ENCODE data around the gene PTPRG.

The PTPRG gene

DNA sequence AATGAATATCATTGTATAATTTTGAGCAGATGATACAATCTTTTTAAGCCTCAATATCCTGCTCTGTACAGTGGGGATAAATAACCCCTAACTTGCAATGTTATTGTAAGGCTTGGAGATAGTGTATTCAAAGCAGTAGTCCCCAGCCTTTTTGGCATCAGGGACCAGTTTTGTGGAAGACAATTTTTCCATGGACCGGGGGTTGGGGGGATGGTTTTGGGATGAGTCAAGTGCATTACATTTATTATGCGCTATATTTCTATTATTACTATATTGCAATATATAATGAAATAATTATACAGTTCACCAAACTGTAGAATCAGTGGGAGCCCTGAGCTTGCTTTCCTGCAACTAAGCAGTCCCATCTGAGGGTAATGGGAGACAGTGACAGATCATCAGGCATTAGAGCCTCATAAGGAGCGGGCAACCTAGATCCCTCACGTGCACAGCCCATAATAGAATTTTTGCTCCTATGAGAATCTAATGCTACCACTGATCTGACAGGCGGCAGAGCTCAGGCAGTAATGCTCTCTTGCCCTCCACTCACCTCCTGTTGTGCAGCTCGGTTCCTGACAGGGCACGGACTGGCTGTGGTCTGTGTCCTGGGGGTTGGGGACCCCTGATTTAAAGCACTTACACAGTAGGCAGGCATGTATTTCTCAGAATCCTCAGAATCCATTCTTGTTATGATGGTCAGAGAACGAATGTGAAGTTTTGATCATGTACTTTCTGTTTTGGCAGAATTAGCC lies 102.2 kb downstream of the PTPRG start:
- no peak for DNase-seq

DNA sequence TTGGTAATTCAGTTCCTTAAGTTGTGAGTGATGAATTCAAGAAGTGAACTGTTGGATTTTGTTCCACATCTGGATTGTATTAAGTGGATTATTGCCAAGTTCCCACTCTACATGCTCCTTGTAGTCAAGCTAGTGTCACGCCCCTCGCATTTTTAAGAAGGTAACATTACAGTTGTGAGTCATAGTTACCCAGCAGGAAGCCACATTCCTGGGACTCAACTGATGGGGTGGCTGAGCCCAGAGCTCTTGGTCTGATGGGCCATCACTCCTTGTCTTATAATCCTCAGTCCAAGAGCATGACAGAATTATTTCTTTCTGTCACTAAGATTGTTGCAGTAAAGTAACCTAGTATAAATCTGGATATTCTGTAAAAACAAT lies 102.7 kb downstream of the PTPRG start:
- DNase-seq = no peak

- no peak for DNase-seq
Measured at GRCh38 chr3:61665121-61665520, 103.8 kb downstream of the PTPRG start.

DNA sequence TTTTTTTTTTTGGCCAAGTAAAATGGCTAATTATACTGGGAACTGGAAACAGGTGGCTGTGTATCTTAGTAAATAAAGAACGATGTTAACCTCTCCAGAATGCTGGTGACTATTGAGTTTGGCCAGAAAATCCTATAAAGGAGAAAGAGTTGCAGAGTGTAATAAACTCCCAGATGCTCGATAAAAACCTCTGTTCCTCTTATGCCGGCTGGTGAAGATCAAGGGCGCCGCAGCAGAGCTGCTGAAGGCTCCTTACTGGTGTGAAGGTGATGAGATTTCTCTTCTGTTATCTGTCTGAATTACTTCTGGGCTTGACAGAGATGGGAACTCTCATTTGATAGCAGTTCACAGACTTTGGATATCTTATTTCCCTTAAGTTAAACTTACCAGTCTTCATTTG lies 104.6 kb downstream of the PTPRG start:
- DNase-seq = no peak

DNA sequence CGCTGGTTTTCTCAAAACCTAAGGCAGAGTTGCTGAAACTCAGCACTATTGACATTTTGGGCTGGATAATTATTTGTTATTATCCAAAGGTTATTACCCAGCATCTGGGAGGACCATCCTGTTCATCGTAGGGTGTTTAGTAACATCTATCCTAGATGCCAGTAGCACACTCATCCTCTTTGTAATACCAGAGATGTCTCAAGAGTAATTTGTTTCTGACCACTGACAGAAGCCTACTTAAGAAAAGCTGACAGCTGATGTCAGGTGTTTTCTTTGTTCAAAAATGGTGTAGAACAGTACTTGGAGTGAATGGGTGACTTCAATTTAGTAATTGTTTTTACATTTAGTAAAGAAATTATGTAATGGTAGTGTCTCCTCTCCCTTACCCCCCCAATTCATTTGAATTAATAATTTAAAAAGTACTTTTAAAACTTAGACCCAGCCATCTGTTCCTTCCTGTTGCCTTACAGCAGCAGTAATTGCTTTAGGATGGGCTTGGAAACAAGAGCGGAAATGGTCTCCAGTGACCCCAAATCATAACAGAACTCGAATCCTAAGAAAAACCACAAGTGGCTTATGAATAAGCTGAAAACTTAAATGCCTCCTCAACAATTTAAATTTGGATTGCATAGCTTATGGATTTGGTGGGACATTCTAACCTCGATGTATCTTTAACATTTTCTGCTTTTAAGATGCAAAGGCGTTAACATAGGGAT lies 105.4 kb downstream of the PTPRG start:
- no peak for DNase-seq

DNA sequence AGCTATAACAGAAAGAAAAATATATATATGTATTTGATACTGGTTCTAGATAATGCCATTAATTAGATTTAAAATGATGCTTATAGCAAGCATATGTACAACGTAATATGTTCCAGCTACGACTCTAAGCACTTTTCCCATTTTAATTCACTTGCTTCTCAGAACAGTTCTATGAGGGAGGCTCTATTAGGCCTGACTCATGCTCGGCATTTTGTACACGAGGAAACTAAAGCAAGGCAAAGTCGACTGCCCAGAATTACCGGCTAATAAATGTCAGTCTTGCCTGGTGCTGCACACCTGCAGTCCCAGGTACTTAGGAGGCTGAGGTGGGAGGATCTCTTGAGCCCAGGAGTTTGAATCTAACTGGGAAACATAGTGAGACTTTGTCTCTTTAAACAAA lies 106.0 kb downstream of the PTPRG start:
- no peak for DNase-seq

GRCh38 chr3:61667814-61668213 lies 106.4 kb downstream of the PTPRG start:
- DNase-seq = no peak

- no peak for DNase-seq
Measured at GRCh38 chr3:61668317-61668864, 107.0 kb downstream of the PTPRG start.

GRCh38 chr3:61669203-61669602 lies 107.8 kb downstream of the PTPRG start:
- DNase-seq = no peak

DNA sequence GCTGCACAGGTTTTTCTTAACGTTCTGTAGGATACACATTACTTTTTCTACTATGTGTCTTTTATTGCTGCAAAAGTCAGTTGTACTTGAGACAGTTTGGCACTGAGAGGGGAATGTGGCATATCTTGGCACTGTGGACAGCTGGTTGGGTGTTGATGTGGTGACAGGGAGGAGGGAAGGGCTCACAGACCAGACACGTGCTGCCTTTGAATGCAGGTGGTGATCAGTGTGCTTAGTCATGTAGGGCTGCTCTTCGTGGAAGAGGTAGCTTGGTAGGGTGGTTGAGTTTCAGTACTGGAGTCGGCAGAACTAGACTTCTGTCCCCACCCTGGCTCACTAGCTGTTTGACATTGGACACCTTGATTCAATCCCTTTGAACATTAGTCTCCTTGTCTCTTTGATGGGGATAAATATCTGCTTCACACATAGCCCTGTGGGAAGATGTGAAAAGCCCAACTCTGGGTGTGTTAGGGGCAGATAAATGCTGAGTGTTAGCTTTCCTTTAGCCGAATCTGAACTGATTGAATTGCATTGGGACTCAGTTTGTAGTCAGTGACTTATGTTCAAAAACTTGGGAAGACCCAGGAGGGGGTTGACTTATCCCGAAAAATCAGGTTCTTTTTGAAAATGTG lies 108.4 kb downstream of the PTPRG start:
- DNase-seq = no peak

- DNase-seq = no peak
Measured at GRCh38 chr3:61673651-61674050, 112.3 kb downstream of the PTPRG start.

DNA sequence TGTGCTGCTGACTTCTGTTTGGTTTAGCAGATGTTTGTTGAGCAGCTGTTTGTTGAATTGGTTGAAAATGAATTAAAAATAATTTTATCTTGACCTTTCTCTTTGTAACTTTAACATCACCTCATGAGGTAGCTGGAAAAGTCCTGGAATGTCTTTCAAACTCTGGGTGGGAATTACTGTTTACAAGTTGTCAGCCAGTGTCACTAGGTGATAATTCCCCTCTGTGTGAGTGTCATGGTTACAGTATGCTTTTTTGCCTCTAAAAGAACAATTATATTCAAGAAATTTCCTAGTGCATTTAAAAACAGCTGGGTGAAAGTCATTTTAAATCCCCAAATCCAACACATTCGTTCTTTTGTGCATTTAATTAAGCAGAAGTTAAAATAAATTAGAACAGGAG lies 113.2 kb downstream of the PTPRG start:
- DNase-seq = no peak

DNA sequence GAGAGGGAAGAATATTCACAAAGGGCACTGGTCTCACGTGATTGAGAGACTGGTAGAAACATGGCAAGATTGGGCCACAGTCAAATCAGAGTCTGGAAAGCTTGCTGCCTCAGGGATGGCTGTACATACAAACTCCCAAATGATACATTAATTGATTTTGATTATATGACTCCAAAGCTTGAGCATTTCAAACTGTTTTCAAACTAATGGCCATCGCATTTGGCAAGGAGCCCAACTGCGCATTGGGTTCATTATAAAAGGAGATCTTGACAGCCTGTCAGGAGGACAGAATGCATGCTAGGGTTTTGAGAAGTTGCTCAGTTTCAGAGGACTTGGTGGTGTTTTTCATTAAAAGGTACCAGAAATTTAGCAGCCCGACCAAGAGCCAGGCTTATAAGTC lies 117.7 kb downstream of the PTPRG start:
- DNase-seq = no peak

DNA sequence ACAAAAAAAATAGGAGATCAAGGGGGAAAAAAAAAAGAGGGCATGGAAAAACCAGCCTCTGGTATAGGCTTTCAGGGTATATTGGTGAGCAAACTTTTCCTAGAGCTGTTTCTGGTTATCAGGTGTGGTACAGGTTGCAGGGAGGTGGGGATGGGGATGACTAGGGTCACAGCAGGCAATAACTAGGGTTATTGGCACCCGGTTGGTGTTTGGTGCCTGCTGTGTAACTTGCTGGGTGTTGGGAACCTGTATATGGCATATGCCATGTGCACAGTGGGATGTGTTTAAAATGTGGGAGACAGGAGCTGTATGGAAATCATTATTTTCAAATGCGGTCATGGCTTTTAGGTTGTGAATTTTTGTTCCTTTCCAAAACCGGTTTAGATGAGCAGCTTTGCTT lies 119.2 kb downstream of the PTPRG start:
- no peak for DNase-seq

DNA sequence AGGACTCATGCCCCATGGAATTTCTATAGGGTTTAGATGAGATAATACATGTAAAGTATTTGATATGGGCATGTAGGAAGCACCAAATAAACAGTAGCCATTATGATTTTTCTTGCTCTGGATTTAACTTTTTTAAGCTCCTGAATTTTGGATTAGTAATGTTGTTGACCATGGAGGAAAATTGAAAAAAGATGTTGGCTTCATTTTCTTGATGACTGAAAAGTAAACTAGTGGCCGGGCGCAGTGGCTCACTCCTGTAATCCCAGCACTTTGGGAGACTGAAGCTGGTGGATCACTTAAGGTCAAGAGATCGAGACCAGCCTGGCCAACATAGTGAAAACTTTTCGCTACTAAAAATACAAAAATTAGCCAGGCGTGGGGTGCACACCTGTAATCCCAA lies 120.3 kb downstream of the PTPRG start:
- DNase-seq = no peak

GRCh38 chr3:61682671-61683548 lies 121.5 kb downstream of the PTPRG start:
- no peak for DNase-seq

- no peak for DNase-seq
Measured at GRCh38 chr3:61683549-61684236, 122.3 kb downstream of the PTPRG start.

DNA sequence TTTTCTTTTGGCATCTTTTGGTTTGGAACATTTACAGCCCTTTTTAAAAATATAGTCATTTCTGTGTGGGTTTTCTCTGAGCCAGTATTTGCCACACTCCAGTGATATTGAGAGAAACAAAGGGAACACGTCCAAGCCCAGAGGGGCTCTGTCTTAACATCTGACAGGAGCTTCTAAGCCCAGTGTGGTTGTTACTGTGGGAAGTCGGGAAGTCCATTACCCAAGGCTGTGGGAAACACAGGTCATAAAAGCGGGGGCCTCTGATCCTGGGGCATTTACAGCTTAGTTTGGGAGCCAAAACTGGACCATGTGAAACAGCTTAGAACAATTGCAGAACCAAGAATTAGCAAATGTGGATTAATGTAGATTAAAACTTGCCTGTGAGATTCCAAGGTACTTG lies 123.0 kb downstream of the PTPRG start:
- DNase-seq = no peak

DNA sequence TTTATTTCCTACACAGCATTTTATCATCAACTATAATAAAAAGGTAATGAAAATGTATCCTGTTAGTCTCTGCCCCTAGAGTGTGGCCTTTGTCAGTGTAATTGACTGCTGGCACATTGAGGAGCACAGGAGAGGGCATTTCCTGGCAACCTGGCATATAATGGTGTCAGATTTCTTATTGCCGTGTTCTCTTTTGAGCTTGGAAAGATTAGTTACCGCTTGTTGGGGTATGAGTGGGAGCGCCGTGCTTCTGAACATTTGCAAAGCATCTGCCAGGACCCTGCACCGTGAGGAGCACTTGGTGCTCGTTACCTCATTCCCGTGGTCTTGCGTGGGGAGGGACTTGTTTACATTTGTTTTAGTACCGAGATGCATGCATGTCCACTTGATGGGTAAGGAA lies 124.4 kb downstream of the PTPRG start:
- no peak for DNase-seq

- no peak for DNase-seq
Measured at GRCh38 chr3:61686228-61686648, 124.9 kb downstream of the PTPRG start.

- no peak for DNase-seq
Measured at GRCh38 chr3:61687206-61687605, 125.8 kb downstream of the PTPRG start.

- DNase-seq = no peak
Measured at GRCh38 chr3:61687663-61688306, 126.4 kb downstream of the PTPRG start.
